Pancreas (tissue), 10 donors: ENCODE measurements around the gene OR8B12. TPM values are rescaled to one million over a fixed set of nuclear protein-coding genes. Genes with fewer than 3 reads are reported as not detected.

ENCODE experiments used
- ATAC-seq, 4 donors: fragments of 200-7000 bp; cut with Tn5 transposase; one replicate each; pipeline versions ENCODE4 v1.8.0 to v1.9.1; 2020; ENCODE audit warnings: mild to moderate bottlenecking in 4 of 4, moderate library complexity in 4 of 4
- DNase-seq, 6 donors: peaks; one replicate each; pipeline ENCODE4 v3.0.0-alpha.2; 2020
- FAIRE-seq: peaks from 2 replicates; lab custom pipeline; 2012; peaks lifted over from hg19 to GRCh38; lab: Jason Lieb, UNC
- H3K27ac ChIP-seq, 4 donors: fragments of 200-600 bp; sonication (generic); 1 replicate in 3 of 4; 2 replicates in 1 of 4; pipeline versions ENCODE4 v1.5.0 to v1.8.0; 2020
- H3K27me3 ChIP-seq, 4 donors: fragments of 200-600 bp; one replicate each; pipeline ENCODE4 v1.8.0; 2021
- H3K36me3 ChIP-seq, 3 donors: fragments of 200-600 bp; sonication (generic) in 1 of 3; one replicate each; pipeline versions ENCODE4 v1.5.0 to v1.8.0; 2020 to 2021
- H3K4me1 ChIP-seq, 3 donors: fragments of 200-600 bp; one replicate each; pipeline ENCODE4 v1.8.0; 2021
- H3K4me3 ChIP-seq, 4 donors: fragments of 200-600 bp; sonication (generic) in 2 of 4; one replicate each; pipeline versions ENCODE4 v1.5.0 to v1.8.0; 2020 to 2021
- H3K9me3 ChIP-seq, 4 donors: fragments of 200-600 bp; one replicate each; pipeline ENCODE4 v1.8.0; 2021
- WGBS, 2 donors: extraction: QIAGEN DNeasy Blood & Tissue Kit; methylation state at CpG; one replicate each; pipeline ENCODE4 v1.1.7; 2013; 5-methylcytosine and 5-hydroxymethylcytosine counted together
- intact Hi-C, 3 donors: fragments of 100-400 bp; cut with DNase I; formaldehyde crosslinking; loops; one replicate each; pipeline versions ENCODE4 v1.11.1 to v1.14.2; 2022
- polyA plus RNA-seq, 2 donors: library from polyadenylated mRNA; stranded (reverse); fragments of 200-250 nt; gene quantifications; one replicate each; pipeline ENCODE4 v1.2.3, GENCODE V29; 2013
- total RNA-seq, 6 donors: library from RNA; stranded (reverse); fragmentation: NEBNext Ultra II Directional in 4 of 6; extraction: Animal tissue kit (Norgen Biotek cat#: 25700) in 4 of 6; gene quantifications; one replicate each; pipeline versions ENCODE4 v1.2.1 to v1.2.4, GENCODE V29; 2021 to 2023
- TF ChIP-seq, protein P1 (sequence below), 4 donors: fragments of 200-600 bp; sonication (generic) in 3 of 4; IDR thresholded peaks; one replicate each; pipeline versions ENCODE4 v1.5.0 to v1.8.0; 2021; ENCODE audit warnings: antibody characterized with exemption in 4 of 4
- donor health status: healthy with polysubstance abuse.
- donor health status: DM: no; HTN: no; CAD: no; lungs with moderate emphysema.
- donor health status: DM: no; HTN: no; CAD: no.
- donor health status: control.
- donor health status: control.
- donor health status: Bipolar disorder and iron deficiency.
- donor health status: DM: yes; HTN: yes; CAD: no.
- donor health status: DM: no; HTN: no; CAD: no.
- donor health status: DM: no; HTN: no; CAD: no.
- donor health status: DM: yes; HTN: yes; CAD: no.

The OR8B12 gene
- total and polyA plus RNA-seq, 8 donors, result not detected

DNA sequence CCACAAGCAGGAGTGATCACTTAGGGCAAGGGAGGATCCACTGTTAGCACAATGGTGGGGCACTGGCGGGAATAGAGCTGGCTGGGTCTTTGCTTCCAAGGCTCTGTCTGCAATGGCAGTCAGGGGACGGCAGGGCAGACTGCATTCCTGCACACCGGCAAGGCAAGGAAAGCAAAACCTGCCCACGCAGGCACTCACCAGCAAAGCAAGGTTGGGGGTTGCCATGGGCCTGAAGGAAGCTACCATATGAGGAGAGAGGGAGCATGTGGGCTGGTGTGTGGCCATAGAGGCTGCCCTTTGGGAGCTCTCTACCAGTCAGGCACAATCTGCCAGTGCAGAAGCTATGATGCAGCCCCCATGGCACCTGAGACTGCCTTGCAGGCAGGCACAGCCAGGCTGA, 33.2 kb downstream of the OR8B12 start:
- Histone ChIP-seq H3K36me3 (no peaks in the 10 kb centered on the region), H3K4me3 (no peak overlapping the region), H3K4me1 (no peaks in the 10 kb centered on the region), H3K9me3 (no peaks in the 10 kb centered on the region), H3K27me3 (no peaks in the 10 kb centered on the region), H3K27ac (no peak overlapping the region)
- DNase-seq (peak in 1 of 6 donors; percentile 35), ATAC-seq (no peak), FAIRE-seq (no peak)
- WGBS, 2 donors, result 41 to 46% methylated on average over 4 of the region's 4 CpGs
- TF ChIP-seq, protein P1, sequence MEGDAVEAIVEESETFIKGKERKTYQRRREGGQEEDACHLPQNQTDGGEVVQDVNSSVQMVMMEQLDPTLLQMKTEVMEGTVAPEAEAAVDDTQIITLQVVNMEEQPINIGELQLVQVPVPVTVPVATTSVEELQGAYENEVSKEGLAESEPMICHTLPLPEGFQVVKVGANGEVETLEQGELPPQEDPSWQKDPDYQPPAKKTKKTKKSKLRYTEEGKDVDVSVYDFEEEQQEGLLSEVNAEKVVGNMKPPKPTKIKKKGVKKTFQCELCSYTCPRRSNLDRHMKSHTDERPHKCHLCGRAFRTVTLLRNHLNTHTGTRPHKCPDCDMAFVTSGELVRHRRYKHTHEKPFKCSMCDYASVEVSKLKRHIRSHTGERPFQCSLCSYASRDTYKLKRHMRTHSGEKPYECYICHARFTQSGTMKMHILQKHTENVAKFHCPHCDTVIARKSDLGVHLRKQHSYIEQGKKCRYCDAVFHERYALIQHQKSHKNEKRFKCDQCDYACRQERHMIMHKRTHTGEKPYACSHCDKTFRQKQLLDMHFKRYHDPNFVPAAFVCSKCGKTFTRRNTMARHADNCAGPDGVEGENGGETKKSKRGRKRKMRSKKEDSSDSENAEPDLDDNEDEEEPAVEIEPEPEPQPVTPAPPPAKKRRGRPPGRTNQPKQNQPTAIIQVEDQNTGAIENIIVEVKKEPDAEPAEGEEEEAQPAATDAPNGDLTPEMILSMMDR (IDR thresholded peaks at IDR 0.05), result no peak
- intact Hi-C loops, result no loop called here

DNA sequence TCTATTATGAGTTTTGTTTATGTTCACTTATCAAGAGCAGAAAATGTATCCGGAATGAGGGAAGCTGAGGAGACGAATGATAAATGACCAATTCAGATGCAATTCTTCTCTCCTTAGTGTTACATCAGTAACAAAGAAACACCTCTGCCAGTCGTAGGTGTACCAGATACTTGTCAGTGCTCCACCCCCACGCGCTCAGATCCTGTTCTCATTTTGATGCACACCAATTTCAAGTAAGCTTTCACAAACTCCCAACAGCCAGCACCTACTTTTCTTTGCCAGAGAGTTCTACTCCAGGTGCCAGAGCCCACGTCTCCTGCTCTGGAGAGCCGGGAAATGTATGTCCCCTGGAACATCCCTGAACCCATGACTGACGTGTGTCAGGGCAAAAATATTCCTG, 43.7 kb downstream of the OR8B12 start:
- TF ChIP-seq, protein P1 (IDR thresholded peaks at IDR 0.05), result no peak
- Histone ChIP-seq H3K36me3 (no peaks in the 10 kb centered on the region), H3K27ac (no peak overlapping the region), H3K4me1 (no peaks in the 10 kb centered on the region), H3K9me3 (no peaks in the 10 kb centered on the region), H3K27me3 (no peaks in the 10 kb centered on the region), H3K4me3 (no peak overlapping the region)
- DNase-seq, result no peak
- intact Hi-C loops, result no loop called here
- 55 to 61% methylated on average over 8 of the region's 8 CpGs for WGBS, 2 donors
- ATAC-seq, result no peak
- FAIRE-seq, result no peak

DNA sequence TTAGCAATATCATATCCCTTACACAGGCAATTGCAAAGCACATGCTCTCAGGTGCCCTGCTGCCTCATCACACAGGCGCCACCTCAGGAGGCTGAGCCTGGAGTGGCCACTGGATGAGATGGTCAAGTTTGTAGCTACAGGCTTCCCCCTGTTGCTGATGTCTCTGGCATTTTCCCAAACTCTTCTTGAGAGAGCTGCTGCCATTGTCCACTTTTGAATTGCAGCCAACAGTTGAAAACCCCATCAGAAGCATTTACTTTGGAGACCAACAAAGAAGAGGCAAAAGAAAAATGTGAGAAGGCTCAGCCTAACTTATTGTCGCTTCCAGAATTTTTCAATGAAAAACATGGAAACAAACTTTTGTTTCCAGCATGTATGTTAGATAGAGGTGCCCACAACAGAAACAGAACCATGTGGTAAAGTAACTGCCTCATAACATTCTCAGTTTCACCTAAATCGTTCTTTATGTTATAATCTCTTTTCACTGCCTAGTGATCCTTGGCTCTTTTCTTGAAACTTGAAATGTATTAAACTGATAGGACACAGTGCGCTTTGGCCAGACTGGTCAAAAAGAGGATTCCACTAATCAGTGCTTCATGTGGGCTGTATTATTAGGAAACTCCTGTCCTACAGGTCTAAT, 50.3 kb downstream of the OR8B12 start:
- H3K4me1 ChIP-seq, result no peaks in the 10 kb centered on the region
- no peaks in the 10 kb centered on the region for H3K36me3 ChIP-seq
- WGBS, 2 donors, result 76 to 78% methylated on average over 4 of the region's 4 CpGs
- no peak overlapping the region for H3K4me3 ChIP-seq
- H3K9me3 ChIP-seq, result peaks cover 0 to 6% (median 0%) of the 10 kb centered on the region in 4 donors
- intact Hi-C loops, result no loop called here
- no peaks in the 10 kb centered on the region for H3K27me3 ChIP-seq
- DNase-seq (no peak), FAIRE-seq (no peak), ATAC-seq (no peak)
- TF ChIP-seq, protein P1 (IDR thresholded peaks at IDR 0.05), result no peak
- H3K27ac ChIP-seq, result no peak overlapping the region

Other genes with a start within 250 kb of the OR8B12 start
- gene OR8D1, start 229.7 kb downstream of the OR8B12 start, total RNA-seq, result not detected
- not detected for gene OR8D1, start 229.7 kb downstream of the OR8B12 start, polyA plus RNA-seq
- not detected for gene OR8D2, start 223.5 kb downstream of the OR8B12 start, total RNA-seq
- gene OR8D2, start 223.5 kb downstream of the OR8B12 start, polyA plus RNA-seq, result not detected
- gene OR8B2, start 159.2 kb downstream of the OR8B12 start, total RNA-seq, result not detected
- gene OR8B2, start 159.2 kb downstream of the OR8B12 start, polyA plus RNA-seq, result not detected
- not detected for gene OR8B3, start 144.6 kb downstream of the OR8B12 start, total RNA-seq
- gene OR8B3, start 144.6 kb downstream of the OR8B12 start, polyA plus RNA-seq, result not detected
- gene OR8B4, start 118.8 kb downstream of the OR8B12 start, total RNA-seq, result not detected
- not detected for gene OR8B4, start 118.8 kb downstream of the OR8B12 start, polyA plus RNA-seq
- gene OR8B8, start 98.0 kb downstream of the OR8B12 start, total RNA-seq, result not detected
- gene OR8B8, start 98.0 kb downstream of the OR8B12 start, polyA plus RNA-seq, result not detected
- not detected for gene OR8A1, start 26.3 kb upstream of the OR8B12 start, total RNA-seq
- under 1 TPM in 1 of 2 donors, not detected in 1; 0.02 TPM for gene OR8A1, start 26.3 kb upstream of the OR8B12 start, polyA plus RNA-seq
- not detected for gene PANX3, start 67.8 kb upstream of the OR8B12 start, total RNA-seq
- not detected for gene PANX3, start 67.8 kb upstream of the OR8B12 start, polyA plus RNA-seq
- 10 to 100 TPM; 12.9 to 20.0 (median 14.2) TPM for gene TBRG1, start 79.2 kb upstream of the OR8B12 start, total RNA-seq
- gene TBRG1, start 79.2 kb upstream of the OR8B12 start, polyA plus RNA-seq, result 10 to 100 TPM; 26.9 to 49.2 TPM
- 10 to 100 TPM in 5 of 6 donors, 1 to 10 TPM in 1; 9.6 to 29.8 (median 18.0) TPM for gene SIAE, start 130.1 kb upstream of the OR8B12 start, total RNA-seq
- gene SIAE, start 130.1 kb upstream of the OR8B12 start, polyA plus RNA-seq, result 10 to 100 TPM; 10.3 to 12.1 TPM
- 1 to 10 TPM; 1.2 to 2.9 (median 2.1) TPM for gene SPA17, start 130.2 kb upstream of the OR8B12 start, total RNA-seq
- 1 to 10 TPM; 6.0 to 7.3 TPM for gene SPA17, start 130.2 kb upstream of the OR8B12 start, polyA plus RNA-seq
- 1 to 10 TPM in 3 of 6 donors, under 1 TPM in 2, not detected in 1; 0.24 to 1.9 (median 1.2) TPM for gene NRGN, start 196.3 kb upstream of the OR8B12 start, total RNA-seq
- 1 to 10 TPM; 2.7 to 3.7 TPM for gene NRGN, start 196.3 kb upstream of the OR8B12 start, polyA plus RNA-seq
- 1 to 10 TPM in 3 of 6 donors, under 1 TPM in 3; 0.18 to 2.1 (median 1.0) TPM for gene VSIG2, start 208.6 kb upstream of the OR8B12 start, total RNA-seq
- gene VSIG2, start 208.6 kb upstream of the OR8B12 start, polyA plus RNA-seq, result 1 to 10 TPM; 1.1 to 4.5 TPM
- 1 to 10 TPM; 5.0 to 10.0 (median 6.5) TPM for gene ESAM, start 218.6 kb upstream of the OR8B12 start, total RNA-seq
- 10 to 100 TPM in 1 of 2 donors, 1 to 10 TPM in 1; 9.4 to 27.1 TPM for gene ESAM, start 218.6 kb upstream of the OR8B12 start, polyA plus RNA-seq